HCT116 (cell line): ENCODE data around the gene CCDC83. TPM values are rescaled to one million over a fixed set of nuclear protein-coding genes. Genes with fewer than 3 reads are reported as not detected.
"Not testable (repeated sequence)": the region's sequence is repeated elsewhere in the genome, so short reads cannot be mapped to it uniquely, and the experiment has no call there.

Experiments used
- ATAC-seq: fragments of 200-7000 bp; cut with Tn5 transposase; 2 replicates; pipeline ENCODE4 v1.9.1; 2020; ENCODE audit warnings: mild to moderate bottlenecking, moderate library complexity
- BruUV-seq: library from RNA; stranded (reverse); fragments of 400-500 nt; replicated peaks from 2 replicates; lab custom pipeline; 2021; lab: Mats Ljungman, UMichigan
- CTCF ChIA-PET: fragments of 300-600 bp; sonication (Branson Sonifier 250); formaldehyde crosslinking; loops from one replicate; lab custom pipeline; 2021; ENCODE audit warnings: antibody characterized with exemption; lab: Charles Lee
- POLR2A ChIA-PET: fragments of 300-600, 350-600 bp; sonication (Branson Sonifier 250); formaldehyde crosslinking; loops from one replicate; lab custom pipeline; 2021; ENCODE audit warnings: antibody characterized with exemption; lab: Charles Lee
- RAD21 ChIA-PET, 2 experiments: fragments of 300-600 bp; sonication (Branson Sonifier 250); formaldehyde crosslinking; loops; one replicate each; lab custom pipeline; 2023; ENCODE audit warnings: low total read pairs in 2 of 2; ENCODE audit not compliant: uncharacterized antibody in 2 of 2, unreplicated experiment in 2 of 2, low non-redundant PET in 1 of 2; lab: Charles Lee
- DNase-seq: peaks from one replicate; pipeline ENCODE4 v3.0.0-alpha.2; 2010; ENCODE audit warnings: low read depth, low spot score
- H2AFZ ChIP-seq: fragments of 200-600 bp; shearing (Covaris generic), sonication (generic); 2 replicates; pipeline ENCODE4 v1.6.1; 2017; ENCODE audit warnings: low read depth, mixed run types, mixed read lengths, antibody characterized with exemption, low read length; ENCODE audit not compliant: poor library complexity, severe bottlenecking
- H3K27ac ChIP-seq: 2 replicates; pipeline ENCODE4 v1.5.1; 2012; ENCODE audit warnings: low read depth, low read length
- H3K27me3 ChIP-seq: fragments of 200-600 bp; sonication (generic); 2 replicates; pipeline ENCODE4 v1.6.1; 2016; ENCODE audit warnings: mixed run types, low read length, mixed read lengths; ENCODE audit not compliant: insufficient read depth
- H3K36me3 ChIP-seq, 2 experiments: fragments of 200-500 bp in 1 of 2; fragments of 200-600 bp in 1 of 2; sonication (Bioruptor generic) in 1 of 2; sonication (generic) in 1 of 2; 2 replicates each; pipeline versions ENCODE4 v1.5.1 to v1.6.1; 2014 to 2016; ENCODE audit warnings: low read length in 2 of 2, inconsistent platforms in 1 of 2, mixed read lengths in 1 of 2, mixed run types in 1 of 2; ENCODE audit not compliant: insufficient read depth in 2 of 2, control insufficient read depth in 1 of 2
- H3K4me1 ChIP-seq, 2 experiments: fragments of 200-600 bp in 1 of 2; sonication (generic) in 1 of 2; 2 replicates each; pipeline versions ENCODE4 v1.5.1 to v1.6.1; 2012 to 2017; ENCODE audit warnings: low read length in 2 of 2, inconsistent platforms in 1 of 2, mild to moderate bottlenecking in 1 of 2, mixed read lengths in 1 of 2, mixed run types in 1 of 2, moderate library complexity in 1 of 2; ENCODE audit not compliant: insufficient read depth in 2 of 2, control insufficient read depth in 1 of 2
- H3K4me2 ChIP-seq: fragments of 200-600 bp; sonication (generic); 2 replicates; pipeline ENCODE4 v1.6.1; 2017; ENCODE audit warnings: mixed run types, low read length, mixed read lengths
- H3K4me3 ChIP-seq, 2 experiments: fragments of 200-600 bp in 1 of 2; sonication (generic) in 1 of 2; replicated peaks in 1 of 2; 2 replicates each; pipeline ENCODE4 v1.5.1; 2011 to 2016; ENCODE audit warnings: low read length in 2 of 2, control low read depth in 1 of 2, low read depth in 1 of 2, mild to moderate bottlenecking in 1 of 2, mixed read lengths in 1 of 2, mixed run types in 1 of 2
- H3K79me2 ChIP-seq: fragments of 200-600 bp; sonication (generic); 2 replicates; pipeline ENCODE4 v1.6.1; 2017; ENCODE audit warnings: mild to moderate bottlenecking, mixed run types, low read length, moderate library complexity, mixed read lengths; ENCODE audit not compliant: insufficient read depth
- H3K9ac ChIP-seq: fragments of 200-600 bp; sonication (generic); 2 replicates; pipeline ENCODE4 v1.6.1; 2016; ENCODE audit warnings: low read length, mixed read lengths
- H3K9me2 ChIP-seq: fragments of 200-600 bp; sonication (generic), shearing (Covaris generic); 2 replicates; pipeline ENCODE4 v1.6.1; 2017; ENCODE audit warnings: mixed run types, mild to moderate bottlenecking, moderate library complexity; ENCODE audit not compliant: insufficient read depth
- H3K9me3 ChIP-seq, 2 experiments: fragments of 200-500 bp in 1 of 2; fragments of 200-600 bp in 1 of 2; sonication (Bioruptor generic) in 1 of 2; sonication (generic) in 1 of 2; 2 replicates each; pipeline ENCODE4 v1.6.1; 2014 to 2017; ENCODE audit warnings: low read length in 2 of 2, mixed read lengths in 2 of 2, inconsistent platforms in 1 of 2, low read depth in 1 of 2, mild to moderate bottlenecking in 1 of 2, mixed run types in 1 of 2, moderate library complexity in 1 of 2; ENCODE audit not compliant: control insufficient read depth in 1 of 2, insufficient read depth in 1 of 2
- H4K20me1 ChIP-seq: fragments of 200-600 bp; sonication (generic), shearing (Covaris generic); 2 replicates; pipeline ENCODE4 v1.6.1; 2017; ENCODE audit warnings: mixed run types, mild to moderate bottlenecking, moderate library complexity; ENCODE audit not compliant: insufficient read depth
- EGR1 ChIP-seq: IDR thresholded peaks from 2 replicates; pipeline ENCODE4 v1.6.1; 2012; ENCODE audit warnings: low read depth
- EZH2phosphoT487 ChIP-seq: fragments of 200-600 bp; IDR thresholded peaks from 2 replicates; pipeline ENCODE4 v1.6.1; 2018; ENCODE audit warnings: antibody characterized with exemption, borderline replicate concordance
- POLR2A ChIP-seq: IDR thresholded peaks from 2 replicates; pipeline ENCODE4 v1.7.0; 2011; ENCODE audit warnings: borderline replicate concordance; ENCODE audit not compliant: insufficient read depth, insufficient read length; ENCODE audit errors: extremely low read depth
- RAD21 ChIP-seq: IDR thresholded peaks from 2 replicates; pipeline ENCODE4 v1.6.1; 2012; ENCODE audit warnings: low read depth, mild to moderate bottlenecking
- YY1 ChIP-seq: IDR thresholded peaks from 2 replicates; pipeline ENCODE4 v1.6.1; 2011; ENCODE audit warnings: low read length, low read depth, moderate library complexity, mild to moderate bottlenecking; ENCODE audit not compliant: insufficient replicate concordance; ENCODE audit errors: extremely low read depth
- ZFX ChIP-seq: fragments of 450-650 bp; IDR thresholded peaks from 2 replicates; pipeline ENCODE4 v1.6.1; 2017
- intact Hi-C: fragments of 100-400 bp; cut with micrococcal nuclease; formaldehyde crosslinking; loops from 2 replicates; pipeline ENCODE4 v1.10.0; 2022
- total RNA-seq: library from RNA; stranded (reverse); gene quantifications from one replicate; pipeline ENCODE4 v1.2.1, GENCODE V29; 2021; ENCODE audit not compliant: unreplicated experiment
- TF ChIP-seq, protein P1 (sequence below): IDR thresholded peaks from 2 replicates; pipeline ENCODE4 v1.6.1; 2011; ENCODE audit warnings: mild to moderate bottlenecking, low read length, moderate library complexity; ENCODE audit not compliant: insufficient replicate concordance; ENCODE audit errors: extremely low read depth
- TF ChIP-seq, protein P2 (sequence below): IDR thresholded peaks from 2 replicates; pipeline ENCODE4 v1.6.1; 2012
- TF ChIP-seq, protein P3 (sequence below), 3 experiments: fragments of 200-600 bp in 1 of 3; sonication (generic) in 1 of 3; IDR thresholded peaks in 2 of 3; conservative IDR thresholded peaks in 1 of 3; 2 replicates each; pipeline ENCODE4 v1.5.1; 2012 to 2017; ENCODE audit warnings: low read depth in 2 of 3, low read length in 2 of 3, antibody characterized with exemption in 1 of 3, borderline replicate concordance in 1 of 3, control low read depth in 1 of 3, mild to moderate bottlenecking in 1 of 3, mixed read lengths in 1 of 3, mixed run types in 1 of 3, moderate library complexity in 1 of 3; ENCODE audit not compliant: insufficient read depth in 1 of 3

CCDC83 gene
- total RNA-seq, 1 experiment from 2014 or later, result not detected

DNA sequence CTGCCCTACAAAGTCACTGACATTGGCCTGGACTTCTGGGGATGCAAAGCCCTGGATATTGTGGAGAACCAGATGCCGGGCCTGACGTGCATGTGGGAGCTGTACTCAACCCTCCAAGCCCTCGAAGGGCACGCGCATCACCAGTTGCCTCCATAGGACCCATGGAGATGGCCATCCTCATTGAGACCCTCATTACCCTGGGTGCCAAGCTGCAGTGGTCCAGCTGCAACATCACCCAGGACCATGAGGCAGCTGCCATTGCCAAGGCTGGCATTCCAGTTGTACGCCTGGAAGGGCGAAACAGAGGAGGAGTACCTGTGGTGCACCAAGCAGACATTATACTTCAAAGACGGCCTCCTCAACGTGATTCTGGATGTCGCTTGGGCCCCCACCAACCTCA, 1.9 kb downstream of the CCDC83 start:
- Histone ChIP-seq H3K4me1 (peaks cover 2 to 14% of the 10 kb centered on the region in 2 experiments; a peak in 3 of 4 replicates), H3K9me2 (no peaks in the 10 kb centered on the region; the same call in 1 of the 2 replicates), H3K4me2 (no peak overlapping the region), H3K4me3 (no peak overlapping the region), H3K36me3 (no peaks in the 10 kb centered on the region), H3K9ac (no peak overlapping the region), H4K20me1 (no peaks in the 10 kb centered on the region), H3K27ac (no peak overlapping the region), H2AFZ (no peak overlapping the region), H3K9me3 (no peaks in the 10 kb centered on the region), H3K27me3 (no peaks in the 10 kb centered on the region), H3K79me2 (no peaks in the 10 kb centered on the region)
- ChIA-PET CTCF (no interaction called here), RAD21 (no interaction called here), POLR2A (no interaction called here)
- no peak for ATAC-seq
- intact Hi-C loops, result loop anchor here (5.0 to 10.0 kb wide), 4 partner anchors 558 to 960 kb away; no protein-coding TSS in a partner anchor
- TF ChIP-seq YY1, result no peak
- TF ChIP-seq EZH2phosphoT487, result no peak
- TF ChIP-seq, protein P1, sequence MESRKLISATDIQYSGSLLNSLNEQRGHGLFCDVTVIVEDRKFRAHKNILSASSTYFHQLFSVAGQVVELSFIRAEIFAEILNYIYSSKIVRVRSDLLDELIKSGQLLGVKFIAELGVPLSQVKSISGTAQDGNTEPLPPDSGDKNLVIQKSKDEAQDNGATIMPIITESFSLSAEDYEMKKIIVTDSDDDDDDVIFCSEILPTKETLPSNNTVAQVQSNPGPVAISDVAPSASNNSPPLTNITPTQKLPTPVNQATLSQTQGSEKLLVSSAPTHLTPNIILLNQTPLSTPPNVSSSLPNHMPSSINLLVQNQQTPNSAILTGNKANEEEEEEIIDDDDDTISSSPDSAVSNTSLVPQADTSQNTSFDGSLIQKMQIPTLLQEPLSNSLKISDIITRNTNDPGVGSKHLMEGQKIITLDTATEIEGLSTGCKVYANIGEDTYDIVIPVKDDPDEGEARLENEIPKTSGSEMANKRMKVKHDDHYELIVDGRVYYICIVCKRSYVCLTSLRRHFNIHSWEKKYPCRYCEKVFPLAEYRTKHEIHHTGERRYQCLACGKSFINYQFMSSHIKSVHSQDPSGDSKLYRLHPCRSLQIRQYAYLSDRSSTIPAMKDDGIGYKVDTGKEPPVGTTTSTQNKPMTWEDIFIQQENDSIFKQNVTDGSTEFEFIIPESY, result no peak
- TF ChIP-seq, protein P2, sequence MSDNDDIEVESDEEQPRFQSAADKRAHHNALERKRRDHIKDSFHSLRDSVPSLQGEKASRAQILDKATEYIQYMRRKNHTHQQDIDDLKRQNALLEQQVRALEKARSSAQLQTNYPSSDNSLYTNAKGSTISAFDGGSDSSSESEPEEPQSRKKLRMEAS, result no peak
- TF ChIP-seq POLR2A, result no peak
- TF ChIP-seq ZFX, result no peak
- no peak for TF ChIP-seq RAD21
- TF ChIP-seq, protein P3, sequence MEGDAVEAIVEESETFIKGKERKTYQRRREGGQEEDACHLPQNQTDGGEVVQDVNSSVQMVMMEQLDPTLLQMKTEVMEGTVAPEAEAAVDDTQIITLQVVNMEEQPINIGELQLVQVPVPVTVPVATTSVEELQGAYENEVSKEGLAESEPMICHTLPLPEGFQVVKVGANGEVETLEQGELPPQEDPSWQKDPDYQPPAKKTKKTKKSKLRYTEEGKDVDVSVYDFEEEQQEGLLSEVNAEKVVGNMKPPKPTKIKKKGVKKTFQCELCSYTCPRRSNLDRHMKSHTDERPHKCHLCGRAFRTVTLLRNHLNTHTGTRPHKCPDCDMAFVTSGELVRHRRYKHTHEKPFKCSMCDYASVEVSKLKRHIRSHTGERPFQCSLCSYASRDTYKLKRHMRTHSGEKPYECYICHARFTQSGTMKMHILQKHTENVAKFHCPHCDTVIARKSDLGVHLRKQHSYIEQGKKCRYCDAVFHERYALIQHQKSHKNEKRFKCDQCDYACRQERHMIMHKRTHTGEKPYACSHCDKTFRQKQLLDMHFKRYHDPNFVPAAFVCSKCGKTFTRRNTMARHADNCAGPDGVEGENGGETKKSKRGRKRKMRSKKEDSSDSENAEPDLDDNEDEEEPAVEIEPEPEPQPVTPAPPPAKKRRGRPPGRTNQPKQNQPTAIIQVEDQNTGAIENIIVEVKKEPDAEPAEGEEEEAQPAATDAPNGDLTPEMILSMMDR (IDR thresholded peaks at IDR 0.05 in 2 of 3, conservative IDR thresholded peaks at IDR 0.05 in 1 of 3; ENCODE audit: borderline replicate concordance in 1 of 3, insufficient read depth in 1 of 3, low read depth in 2 of 3, low read length in 2 of 3), result no peak
- no peak for TF ChIP-seq EGR1
- DNase-seq, result no peak
- BruUV-seq, result no TSS peak

DNA sequence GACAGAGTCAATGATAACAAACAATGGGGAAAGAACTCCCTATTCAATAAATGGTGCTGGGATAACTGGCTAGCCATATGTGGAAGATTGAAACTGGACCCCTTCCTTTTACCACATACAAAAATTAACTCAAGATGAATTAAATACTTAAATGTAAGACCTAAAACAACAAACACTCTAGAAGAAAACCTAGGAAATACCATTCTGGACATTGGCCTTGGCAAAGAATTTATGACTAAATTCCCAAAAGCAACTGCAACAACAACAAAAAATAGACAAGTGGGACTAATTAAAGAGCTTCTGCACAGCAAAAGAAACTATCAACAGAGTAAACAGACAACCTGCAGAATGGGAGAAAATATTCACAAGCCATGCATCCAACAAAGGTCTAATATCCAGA, 4.4 kb downstream of the CCDC83 start:
- ATAC-seq, CTCF ChIA-PET, H2AFZ ChIP-seq, H3K27me3 ChIP-seq, H3K27ac ChIP-seq, H4K20me1 ChIP-seq, H3K9ac ChIP-seq, H3K79me2 ChIP-seq, H3K4me3 ChIP-seq, H3K36me3 ChIP-seq, H3K4me2 ChIP-seq, H3K4me1 ChIP-seq, H3K9me2 ChIP-seq, BruUV-seq, DNase-seq, POLR2A ChIA-PET, H3K9me3 ChIP-seq: not testable (repeated sequence)
- RAD21 ChIA-PET, result interaction anchor here in 1 of 2 experiments (0.7 kb wide), 1 partner anchor 435 kb away, joined by 3 read pairs; no protein-coding TSS in a partner anchor
- intact Hi-C loops, result loop anchor here (5.0 to 10.0 kb wide), 4 partner anchors 555 to 958 kb away; no protein-coding TSS in a partner anchor
